SW 1271 (cell line): ENCODE measurements around the gene SLCO6A1.
"Not testable (repeated sequence)": the region's sequence is repeated elsewhere in the genome, so short reads cannot be mapped to it uniquely, and the experiment has no call there.

Experiments
- DNase-seq, 2 experiments: peaks; one replicate each; lab custom pipeline; 2025; lab: John Stamatoyannopoulos, UW

SLCO6A1 gene, protein sequence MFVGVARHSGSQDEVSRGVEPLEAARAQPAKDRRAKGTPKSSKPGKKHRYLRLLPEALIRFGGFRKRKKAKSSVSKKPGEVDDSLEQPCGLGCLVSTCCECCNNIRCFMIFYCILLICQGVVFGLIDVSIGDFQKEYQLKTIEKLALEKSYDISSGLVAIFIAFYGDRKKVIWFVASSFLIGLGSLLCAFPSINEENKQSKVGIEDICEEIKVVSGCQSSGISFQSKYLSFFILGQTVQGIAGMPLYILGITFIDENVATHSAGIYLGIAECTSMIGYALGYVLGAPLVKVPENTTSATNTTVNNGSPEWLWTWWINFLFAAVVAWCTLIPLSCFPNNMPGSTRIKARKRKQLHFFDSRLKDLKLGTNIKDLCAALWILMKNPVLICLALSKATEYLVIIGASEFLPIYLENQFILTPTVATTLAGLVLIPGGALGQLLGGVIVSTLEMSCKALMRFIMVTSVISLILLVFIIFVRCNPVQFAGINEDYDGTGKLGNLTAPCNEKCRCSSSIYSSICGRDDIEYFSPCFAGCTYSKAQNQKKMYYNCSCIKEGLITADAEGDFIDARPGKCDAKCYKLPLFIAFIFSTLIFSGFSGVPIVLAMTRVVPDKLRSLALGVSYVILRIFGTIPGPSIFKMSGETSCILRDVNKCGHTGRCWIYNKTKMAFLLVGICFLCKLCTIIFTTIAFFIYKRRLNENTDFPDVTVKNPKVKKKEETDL

DNA sequence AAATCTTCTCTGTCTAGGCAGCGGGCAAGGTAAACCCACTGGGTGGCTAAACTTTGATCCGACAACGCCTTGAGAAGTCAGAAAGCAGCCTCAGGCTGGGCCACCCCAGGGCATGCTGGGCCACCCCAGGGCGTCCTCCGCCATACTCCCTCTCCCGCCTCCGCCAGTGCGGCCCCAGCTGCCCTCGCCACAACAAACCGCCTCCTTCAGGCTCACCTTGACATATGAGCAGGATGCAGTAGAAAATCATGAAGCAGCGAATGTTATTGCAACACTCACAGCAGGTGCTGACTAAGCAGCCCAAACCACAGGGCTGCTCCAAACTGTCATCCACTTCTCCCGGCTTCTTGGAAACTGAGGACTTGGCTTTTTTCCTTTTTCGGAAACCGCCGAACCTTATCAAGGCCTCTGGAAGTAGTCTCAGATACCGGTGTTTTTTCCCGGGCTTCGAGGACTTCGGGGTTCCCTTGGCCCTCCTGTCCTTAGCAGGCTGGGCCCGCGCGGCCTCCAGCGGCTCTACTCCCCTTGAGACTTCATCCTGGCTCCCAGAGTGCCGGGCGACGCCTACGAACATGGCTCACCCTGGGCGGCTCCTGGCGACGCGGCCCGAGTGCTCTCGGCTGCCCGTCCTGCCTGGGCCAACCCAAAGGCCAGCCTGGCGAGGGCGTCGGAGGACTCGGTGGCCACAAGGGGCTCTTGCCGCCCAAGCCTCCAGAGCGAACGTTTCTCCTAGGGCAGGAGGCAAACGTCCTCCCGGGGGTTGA, at the start of gene SLCO6A1:
SLCO6A1 (minus strand) TSS at position 731 of the 764 bp plus-strand sequence; CDS start at position 574, 157 bp downstream.
- DNase-seq: no peak

DNA sequence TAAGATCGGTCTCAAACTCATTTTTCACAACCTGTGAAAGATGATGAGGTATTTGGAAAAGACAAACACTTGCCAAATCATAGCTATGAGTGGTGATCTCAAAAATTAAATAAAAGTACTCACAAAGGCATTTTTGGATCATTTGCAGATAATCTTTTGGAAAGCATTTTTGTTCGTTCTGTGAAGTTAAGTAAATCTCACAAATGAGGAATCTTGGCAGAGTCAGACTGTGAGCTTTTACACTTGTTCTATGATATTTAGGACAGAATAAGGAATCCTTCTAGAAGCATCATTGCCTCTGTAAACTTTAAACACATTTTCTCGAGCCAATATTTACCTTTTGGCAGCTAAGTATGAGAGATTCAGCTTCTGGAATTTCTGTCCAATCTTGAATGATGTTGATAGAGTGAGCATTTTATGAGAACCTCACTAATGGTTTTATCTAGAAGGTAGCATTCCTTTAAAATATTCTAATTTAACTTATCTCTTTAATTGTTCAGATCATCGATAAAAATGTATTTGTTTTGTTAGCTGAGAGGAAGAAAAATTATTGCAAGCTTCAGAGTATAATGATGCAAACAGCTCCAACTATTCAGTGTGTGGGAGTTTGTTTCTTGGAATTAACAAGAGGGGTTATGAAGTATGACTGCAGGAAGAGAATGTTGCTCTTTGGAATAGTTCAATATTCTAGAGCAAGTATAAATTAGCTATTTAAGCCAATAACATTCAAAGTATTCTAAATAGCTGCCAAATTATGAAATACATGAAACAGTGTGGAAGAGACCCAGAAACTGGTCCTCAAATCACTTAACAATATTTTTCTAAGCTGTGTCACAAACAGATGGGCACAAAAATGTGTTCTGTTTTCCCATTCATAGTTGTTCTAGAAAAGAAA, 48.6 kb upstream of the SLCO6A1 start:
- DNase-seq: no peak

DNA sequence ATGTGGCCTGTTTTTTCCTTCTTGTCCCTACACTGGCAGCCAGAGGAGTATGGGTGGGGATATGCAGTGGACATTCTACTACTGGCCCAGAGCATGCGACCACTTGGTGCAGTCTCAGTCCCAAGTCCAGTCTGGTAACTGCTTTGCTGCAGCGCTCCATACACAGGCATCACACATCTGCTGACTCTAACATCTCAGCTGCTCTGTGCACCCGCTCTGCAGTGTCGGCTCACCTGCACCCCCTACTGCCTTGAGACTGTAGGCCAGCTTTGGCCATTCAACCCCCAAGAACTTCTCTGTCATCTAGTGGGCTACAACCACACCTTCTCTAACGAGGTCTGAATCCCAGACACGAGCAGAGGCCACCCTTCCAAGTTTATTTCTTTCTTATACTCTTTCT, 46.4 kb upstream of the SLCO6A1 start:
- no peak for DNase-seq

DNA sequence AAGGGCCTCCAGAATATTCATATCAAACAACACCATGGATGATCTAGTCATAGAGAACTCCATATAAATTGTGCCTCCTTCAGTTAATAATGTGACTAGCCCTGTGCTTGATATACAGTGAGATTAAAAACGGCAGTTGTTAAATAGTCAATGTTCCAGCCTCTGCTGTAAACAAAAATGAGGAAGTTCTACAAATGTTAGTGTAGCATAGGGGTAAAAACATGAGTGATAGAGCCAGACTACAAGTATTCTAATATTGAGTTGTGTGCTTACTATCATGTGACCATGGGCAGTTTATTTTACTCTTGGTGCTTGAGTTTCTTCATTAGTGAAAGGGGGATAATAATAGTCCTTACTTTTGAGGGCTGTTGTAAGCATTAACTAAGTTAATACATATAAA, 43.3 kb upstream of the SLCO6A1 start:
- no peak for DNase-seq

DNA sequence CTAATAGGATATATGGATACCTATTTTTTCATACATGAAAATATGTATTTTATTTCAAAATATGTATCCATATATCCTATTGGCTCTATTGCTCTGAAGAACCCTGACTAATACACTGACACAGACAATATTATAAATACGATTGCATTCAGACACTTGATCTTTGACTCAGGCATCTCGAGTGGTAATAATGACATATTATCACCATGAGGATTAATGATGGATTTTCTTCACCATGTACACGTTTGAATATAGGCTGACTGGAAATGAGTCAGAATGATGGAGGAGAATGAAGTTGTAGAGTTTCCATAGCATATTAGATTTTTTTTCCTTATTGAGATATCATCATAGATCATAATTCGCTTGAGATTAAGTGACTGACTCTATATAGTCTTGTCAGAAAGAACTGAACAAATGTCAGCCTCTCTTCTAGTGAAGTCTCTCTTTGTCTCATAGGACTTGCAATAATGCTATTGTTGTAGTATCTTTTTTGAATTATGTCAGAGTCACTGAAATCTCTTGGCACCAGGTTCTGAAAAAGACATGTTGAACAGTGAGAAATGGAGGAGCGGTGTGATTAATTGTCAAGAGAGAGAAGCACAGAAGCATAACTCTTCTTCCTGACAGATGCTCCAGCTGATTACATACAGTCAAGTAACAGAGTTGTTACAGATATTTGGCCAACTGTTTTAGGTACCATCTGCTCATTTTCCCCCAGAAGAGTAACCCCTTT, 41.4 kb upstream of the SLCO6A1 start:
- DNase-seq: no peak

DNA sequence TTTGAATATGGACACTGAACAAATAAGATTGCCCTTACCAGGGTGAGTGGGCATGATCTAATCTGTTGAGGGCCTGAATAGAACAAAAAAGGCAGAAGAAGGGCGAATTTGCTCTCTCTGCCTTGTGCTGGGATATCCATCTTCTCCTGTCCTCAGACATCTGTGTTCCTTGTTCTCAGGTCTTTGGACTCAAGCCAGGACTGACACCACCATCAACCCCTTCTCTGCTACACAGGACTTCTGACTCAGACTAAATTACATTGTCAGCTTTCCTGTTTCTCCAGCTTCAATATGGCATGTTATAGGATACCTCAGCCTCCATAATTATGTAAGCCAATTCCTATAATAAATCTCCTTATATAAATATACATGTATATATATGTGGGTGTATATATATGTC, 40.8 kb upstream of the SLCO6A1 start:
- DNase-seq: no peak

DNA sequence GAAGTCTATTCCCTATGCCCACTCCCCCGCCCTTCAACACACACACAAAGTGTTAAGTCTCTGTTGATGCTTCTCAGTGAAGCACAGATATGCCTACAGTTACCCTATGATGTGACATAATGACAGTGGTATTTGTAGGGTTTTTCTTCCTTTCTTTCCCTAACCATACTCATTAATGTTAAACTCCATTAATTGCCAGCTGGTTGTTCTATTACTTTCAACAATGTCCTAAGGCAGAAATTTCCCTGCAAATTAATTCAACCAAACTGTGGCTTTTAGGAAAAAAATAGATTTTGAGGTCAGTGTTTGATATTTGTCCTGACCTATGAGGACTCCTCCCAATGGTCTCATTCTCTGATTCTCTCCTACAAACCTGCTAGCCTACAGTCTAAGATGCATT, 38.2 kb upstream of the SLCO6A1 start:
- no peak for DNase-seq

DNA sequence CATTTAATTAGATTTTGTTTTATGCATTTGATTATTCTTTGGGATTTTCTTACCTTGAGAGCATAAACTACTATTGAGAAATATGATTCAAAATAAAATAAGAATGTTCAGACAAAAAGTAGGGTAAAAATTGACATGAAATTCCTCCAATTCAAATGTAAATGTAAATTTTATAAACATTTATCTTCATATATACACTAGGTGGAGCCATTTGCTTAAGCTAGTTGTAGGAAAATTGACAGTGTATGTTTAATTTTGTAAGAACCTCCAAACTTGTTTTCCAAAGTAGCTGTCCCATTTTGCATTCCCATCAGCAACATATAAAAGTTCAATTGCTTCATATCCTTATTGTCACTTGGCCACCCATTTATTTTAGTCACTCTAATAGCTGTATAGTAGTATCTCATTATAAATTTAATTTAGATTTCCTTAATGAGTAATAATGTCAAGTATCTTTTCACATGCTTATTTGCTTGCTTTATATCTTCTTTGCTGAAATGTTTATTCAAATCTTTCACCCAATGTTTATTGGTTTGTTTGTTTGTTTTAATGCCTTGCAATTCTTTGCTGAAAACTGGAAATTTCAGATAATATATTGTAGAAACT, 37.6 kb upstream of the SLCO6A1 start:
- peak in 1 of 2 experiments; percentile 46 for DNase-seq

DNA sequence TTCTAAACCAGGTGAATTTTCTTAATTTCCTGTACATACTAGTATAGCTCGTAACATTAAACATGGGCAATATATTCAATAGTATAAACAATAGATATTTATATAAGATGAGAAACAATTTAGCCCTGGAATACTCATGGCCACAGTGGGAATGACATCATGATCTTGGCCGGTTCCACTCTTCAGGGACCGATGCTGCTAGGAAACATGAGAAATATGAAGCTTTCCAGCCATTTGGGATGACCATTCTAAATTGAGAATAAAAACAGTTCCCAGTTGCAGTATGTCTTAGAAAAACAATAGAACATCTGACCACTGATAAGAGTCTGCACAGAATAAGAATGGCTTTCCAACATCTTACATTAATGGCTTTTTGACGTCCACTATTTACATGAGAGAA, 33.3 kb upstream of the SLCO6A1 start:
- no peak for DNase-seq

DNA sequence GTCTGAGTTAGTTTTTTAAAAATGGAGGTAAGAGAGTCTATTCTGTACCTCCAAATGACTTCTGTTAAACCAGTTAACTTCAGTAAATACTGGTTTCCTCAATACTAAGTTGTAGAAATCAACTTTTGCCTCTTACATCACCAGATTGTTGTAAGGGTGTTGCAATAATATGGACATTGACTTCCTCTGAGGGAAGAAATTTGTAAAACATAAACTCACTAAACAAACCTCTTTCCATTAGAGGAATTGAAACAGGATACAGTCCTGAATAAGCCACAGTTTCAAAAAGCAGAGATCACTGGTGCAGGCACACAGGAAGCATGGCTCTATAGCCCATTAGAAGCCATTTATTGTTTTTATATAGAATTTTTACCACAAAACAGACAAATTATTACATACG, 32.7 kb upstream of the SLCO6A1 start:
- DNase-seq: no peak

DNA sequence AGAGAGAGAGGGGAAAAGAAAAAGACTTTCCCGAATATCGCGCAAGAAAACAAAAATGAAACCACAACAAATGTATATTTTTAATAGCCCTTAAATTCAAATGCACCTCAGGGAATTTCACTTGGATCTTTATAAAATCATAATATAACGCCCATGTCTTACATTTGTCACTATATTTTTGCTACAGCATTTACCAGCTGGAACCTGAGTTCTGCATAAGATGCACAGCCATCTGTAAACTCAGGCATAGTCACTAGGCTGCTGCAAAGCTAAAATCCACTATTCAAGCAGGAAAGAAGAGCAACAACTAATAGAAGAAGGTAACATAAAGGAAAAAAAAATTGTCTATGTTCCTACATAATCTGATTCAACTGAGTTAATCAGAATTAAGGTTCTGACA, 30.6 kb upstream of the SLCO6A1 start:
- DNase-seq: no peak

DNA sequence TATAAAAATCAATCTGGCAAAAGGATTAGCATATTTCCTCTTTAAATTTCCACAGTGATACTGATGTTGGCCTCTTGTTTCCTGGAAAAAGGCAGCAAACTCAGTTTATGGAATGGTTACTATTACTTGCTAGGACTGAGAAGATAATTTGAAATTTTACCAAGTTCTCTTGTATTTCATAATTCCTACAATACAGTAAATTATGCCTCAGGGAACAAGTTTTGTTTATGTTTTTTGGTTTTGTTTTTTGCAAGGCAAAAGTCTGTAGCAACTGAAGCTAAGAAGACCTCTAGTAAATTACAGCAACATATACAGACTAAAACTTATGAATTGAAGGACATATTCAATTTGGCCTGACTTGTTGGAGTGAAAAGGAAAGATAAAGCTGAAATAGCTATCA, 30.2 kb upstream of the SLCO6A1 start:
- no peak for DNase-seq

DNA sequence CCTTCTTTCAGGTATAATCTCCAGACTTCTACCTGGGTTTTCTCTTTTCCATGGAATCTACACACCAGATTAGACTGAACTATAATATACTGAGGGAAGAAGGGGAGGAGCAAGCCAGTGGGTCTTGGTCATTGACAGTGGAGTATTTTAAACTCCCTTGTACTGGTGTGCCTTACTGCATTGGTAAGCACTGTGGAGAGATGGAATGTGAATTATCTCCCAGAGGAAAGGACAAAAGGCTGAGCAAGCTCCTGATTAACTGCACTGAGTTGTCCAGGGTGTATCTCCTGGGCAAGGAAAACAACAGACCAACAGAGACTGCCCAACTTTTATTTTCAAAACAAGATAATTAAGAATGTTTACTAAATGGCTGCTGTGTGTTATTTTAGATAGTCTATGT, 29.8 kb upstream of the SLCO6A1 start:
- DNase-seq: no peak

DNA sequence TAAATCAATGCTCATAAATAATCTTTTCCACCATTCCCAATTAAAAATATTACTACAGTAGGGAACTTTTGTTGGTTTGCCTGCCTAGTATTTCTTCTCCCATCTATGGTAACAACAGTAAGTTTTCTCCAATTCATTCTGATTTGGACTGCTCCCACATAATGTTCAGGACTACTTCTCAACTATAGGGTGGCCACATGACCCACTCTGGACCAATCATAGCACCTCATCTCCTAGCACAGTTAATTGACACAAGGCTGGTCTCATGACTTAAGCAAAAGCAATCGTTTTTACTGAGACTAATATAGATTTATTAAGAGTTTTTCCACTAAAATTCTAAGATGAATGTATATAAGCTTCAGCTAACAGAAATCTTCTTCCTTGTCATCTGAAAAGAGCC, 28.7 kb upstream of the SLCO6A1 start:
- no peak for DNase-seq

DNA sequence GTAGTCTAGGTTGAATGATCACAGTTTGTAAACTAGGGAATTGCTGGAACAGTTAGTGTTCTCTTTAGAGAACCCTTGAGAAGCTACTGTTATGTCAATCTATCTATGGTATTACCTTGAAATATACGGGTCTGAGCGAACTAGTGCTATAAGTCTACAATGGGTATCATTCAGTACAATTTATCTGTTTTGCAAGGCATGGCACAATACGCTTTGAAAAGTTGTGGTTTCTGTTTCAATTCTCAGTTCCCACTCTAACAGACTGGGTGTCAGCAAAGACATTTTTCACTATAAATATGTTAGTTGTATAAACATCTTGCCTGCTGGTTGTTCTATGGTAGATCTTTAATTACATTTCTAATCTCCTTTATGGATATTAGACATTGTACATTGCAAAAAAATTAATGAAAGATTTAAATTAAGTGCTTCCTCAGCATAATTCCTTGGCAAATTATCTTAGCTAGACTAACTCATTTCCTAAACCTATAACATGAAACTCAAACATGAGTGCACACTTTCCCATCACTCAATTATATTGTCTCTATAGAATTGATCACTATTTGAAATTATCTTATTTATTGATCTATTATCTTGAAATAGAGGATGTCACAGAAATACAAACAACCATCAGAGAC, 24.9 kb upstream of the SLCO6A1 start:
- DNase-seq: no peak

DNA sequence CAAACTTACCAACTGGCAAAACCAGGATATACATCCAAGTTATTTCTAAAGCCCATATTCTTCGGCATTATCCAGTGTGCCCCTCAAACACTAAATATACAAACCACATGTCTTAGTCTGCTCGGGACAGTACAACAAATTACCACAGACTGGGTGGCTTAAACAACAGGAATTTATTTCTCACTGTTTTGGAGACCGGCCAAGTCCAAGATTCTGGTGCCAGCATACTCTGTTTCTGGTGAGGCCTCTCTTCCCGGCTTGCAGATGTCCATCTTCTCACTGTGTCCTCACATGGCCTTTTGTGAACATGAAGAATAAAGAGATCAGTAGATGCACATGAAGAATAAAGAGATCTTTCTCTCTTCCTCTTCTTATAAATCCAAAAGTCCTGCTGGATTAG, 12.9 kb upstream of the SLCO6A1 start:
- DNase-seq: no peak

DNA sequence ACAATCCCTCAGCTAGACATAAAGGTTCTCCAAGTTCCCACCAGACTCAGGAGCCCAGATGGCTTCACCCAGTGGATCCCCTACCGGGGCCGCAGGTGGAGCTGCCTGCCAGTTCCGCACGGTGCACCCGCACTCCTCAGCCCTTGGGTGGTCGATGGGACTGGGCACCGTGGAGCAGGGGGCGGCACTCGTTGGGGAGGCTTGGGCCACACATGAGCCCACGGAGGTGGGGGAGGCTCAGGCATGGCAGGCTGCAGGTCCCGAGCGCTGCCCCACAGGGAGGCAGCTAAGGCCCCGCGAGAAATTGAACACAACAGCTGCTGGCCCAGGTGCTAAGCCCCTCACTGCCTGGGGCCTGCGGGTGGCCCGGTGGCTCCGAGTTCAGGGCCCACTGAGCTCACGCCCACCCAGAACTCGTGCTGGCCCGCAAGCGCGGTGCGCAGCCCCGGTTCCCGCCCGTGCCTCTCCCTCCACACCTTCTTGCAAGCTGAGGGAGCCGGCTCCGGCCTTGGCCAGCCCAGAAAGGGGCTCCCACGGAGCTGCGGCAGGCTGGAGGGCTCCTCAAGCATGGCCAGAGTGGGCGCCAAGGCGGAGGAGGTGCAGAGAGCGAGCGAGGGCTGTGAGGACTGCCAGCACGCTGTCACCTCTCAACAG, 7.4 kb downstream of the SLCO6A1 start:
- not testable (repeated sequence) for DNase-seq

DNA sequence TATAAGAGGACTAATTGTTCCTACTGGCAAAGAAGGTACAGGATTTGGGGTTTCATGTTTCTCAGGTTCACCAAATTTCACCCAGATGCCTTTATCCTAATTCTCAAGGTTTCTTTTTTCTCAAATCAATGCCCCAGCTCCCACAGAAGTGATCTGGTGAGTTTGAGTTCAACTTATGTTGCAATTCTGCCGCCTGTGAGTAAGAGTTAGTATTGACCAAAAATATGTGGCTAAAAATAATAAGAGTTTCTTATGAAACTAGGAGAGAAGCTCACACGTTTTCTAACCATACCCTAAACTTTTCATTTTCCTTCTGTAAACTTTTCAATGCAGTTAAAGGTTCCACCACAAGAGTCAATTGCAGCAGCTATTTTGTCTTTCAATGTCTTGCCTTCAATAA, 15.1 kb downstream of the SLCO6A1 start:
- DNase-seq: no peak

DNA sequence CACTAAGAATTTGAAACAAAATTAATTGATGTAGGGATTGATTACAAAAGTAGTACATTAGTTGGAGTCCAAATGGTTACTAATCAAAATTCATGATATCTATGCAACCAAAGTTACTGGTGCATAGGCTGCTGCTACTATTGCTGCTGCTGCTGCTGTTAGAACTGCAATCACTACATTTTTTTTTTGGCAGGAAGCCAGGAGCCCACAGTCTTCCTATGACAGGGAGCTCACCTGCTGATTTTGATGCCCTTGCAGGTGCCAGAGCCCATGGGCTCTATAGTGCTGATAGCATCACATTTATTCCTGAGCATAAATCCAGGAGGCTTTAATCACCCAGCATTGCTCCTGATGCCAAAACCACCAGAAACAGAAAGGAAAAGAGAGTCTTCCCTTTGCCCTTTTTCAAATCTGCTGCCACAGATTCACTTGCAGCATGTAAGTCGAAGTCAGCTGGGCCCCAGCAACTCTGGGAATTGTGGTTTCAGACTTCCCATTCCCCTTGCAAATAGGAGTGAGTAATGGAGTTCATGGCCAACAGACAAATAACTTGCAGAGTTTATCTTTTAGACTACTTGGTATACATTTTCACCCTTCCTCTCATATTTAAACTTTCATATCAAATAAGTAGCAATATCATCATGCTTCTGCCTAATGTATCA, 17.6 kb downstream of the SLCO6A1 start:
- no peak for DNase-seq
